ENCODE results near the gene HJURP.
A peak's percentile ranks its signal among the peaks of the same experiment; 100 is the strongest.

The HJURP gene

GRCh38 chr2:233844064-233844807 is 10.1 kb downstream of the HJURP start:
- peaks cover 97% of the 10 kb centered on the region for H3K79me2 ChIP-seq (ENCODE audit: insufficient read depth, low read length)
- H3K36me3 ChIP-seq (ENCODE audit: insufficient read depth, low read length): peaks cover 99% of the 10 kb centered on the region
- no peak overlapping the region for H3K4me3 ChIP-seq (ENCODE audit: low read depth in 1 of 2, low read length in 2 of 2)
- no peak overlapping the region for H3K9ac ChIP-seq (ENCODE audit: low read depth, low read length)
- no peak for DNase-seq
- no peak overlapping the region for H3K27ac ChIP-seq (ENCODE audit: low read length)
- ATAC-seq (ENCODE audit: insufficient read depth, low read depth): no peak
- peaks cover 58% of the 10 kb centered on the region for H3K4me1 ChIP-seq (ENCODE audit: insufficient read depth, low read length)
- H3K9me3 ChIP-seq (ENCODE audit: insufficient read depth, low read length, severe bottlenecking): no peaks in the 10 kb centered on the region
- no peak overlapping the region for H2AFZ ChIP-seq (ENCODE audit: low read depth, low read length)
- no peak overlapping the region for H3K4me2 ChIP-seq (ENCODE audit: insufficient read depth, low read length)
- peaks cover 75% of the 10 kb centered on the region for H4K20me1 ChIP-seq (ENCODE audit: insufficient read depth, low read length)
- no peaks in the 10 kb centered on the region for H3K27me3 ChIP-seq (ENCODE audit: insufficient read depth, low read length, poor library complexity)
- TF ChIP-seq CTCF (IDR thresholded peaks at IDR 0.05; ENCODE audit: borderline replicate concordance, extremely low read depth, low read length, poor library complexity, severe bottlenecking): no peak
- no peak for TF ChIP-seq EZH2 (IDR thresholded peaks at IDR 0.05; ENCODE audit: borderline replicate concordance, low read depth, low read length, severe bottlenecking)

- Histone ChIP-seq H3K4me2 (ENCODE audit: insufficient read depth, low read length) (peak overlapping the region; percentile 48; the same call in 1 of the 2 replicates), H3K79me2 (ENCODE audit: insufficient read depth, low read length) (peaks cover 91% of the 10 kb centered on the region), H3K4me3 (ENCODE audit: low read depth in 1 of 2, low read length in 2 of 2) (no peak overlapping the region), H3K36me3 (ENCODE audit: insufficient read depth, low read length) (peaks cover 99% of the 10 kb centered on the region), H3K9ac (ENCODE audit: low read depth, low read length) (no peak overlapping the region), H3K9me3 (ENCODE audit: insufficient read depth, low read length, severe bottlenecking) (no peaks in the 10 kb centered on the region), H3K4me1 (ENCODE audit: insufficient read depth, low read length) (peaks cover 52% of the 10 kb centered on the region), H2AFZ (ENCODE audit: low read depth, low read length) (no peak overlapping the region), H4K20me1 (ENCODE audit: insufficient read depth, low read length) (peaks cover 72% of the 10 kb centered on the region), H3K27ac (ENCODE audit: low read length) (no peak overlapping the region), H3K27me3 (ENCODE audit: insufficient read depth, low read length, poor library complexity) (no peaks in the 10 kb centered on the region)
- ATAC-seq (ENCODE audit: insufficient read depth, low read depth): no peak
- no peak for DNase-seq
- TF ChIP-seq EZH2 (IDR thresholded peaks at IDR 0.05; ENCODE audit: borderline replicate concordance, low read depth, low read length, severe bottlenecking) (no peak), CTCF (IDR thresholded peaks at IDR 0.05; ENCODE audit: borderline replicate concordance, extremely low read depth, low read length, poor library complexity, severe bottlenecking) (no peak)
These were observed 13.2 kb downstream of the HJURP start for GRCh38 chr2:233841183-233841582.

GRCh38 chr2:233840520-233840919 is 13.8 kb downstream of the HJURP start:
- Histone ChIP-seq H3K4me2 (ENCODE audit: insufficient read depth, low read length) (peak overlapping the region; percentile 48), H4K20me1 (ENCODE audit: insufficient read depth, low read length) (peaks cover 78% of the 10 kb centered on the region), H3K27me3 (ENCODE audit: insufficient read depth, low read length, poor library complexity) (no peaks in the 10 kb centered on the region), H3K79me2 (ENCODE audit: insufficient read depth, low read length) (peaks cover 90% of the 10 kb centered on the region), H3K9ac (ENCODE audit: low read depth, low read length) (no peak overlapping the region), H3K36me3 (ENCODE audit: insufficient read depth, low read length) (peaks cover 100% of the 10 kb centered on the region), H3K4me1 (ENCODE audit: insufficient read depth, low read length) (peaks cover 52% of the 10 kb centered on the region), H3K9me3 (ENCODE audit: insufficient read depth, low read length, severe bottlenecking) (no peaks in the 10 kb centered on the region), H3K27ac (ENCODE audit: low read length) (no peak overlapping the region), H3K4me3 (ENCODE audit: low read depth in 1 of 2, low read length in 2 of 2) (no peak overlapping the region; a peak in 2 of 4 replicates), H2AFZ (ENCODE audit: low read depth, low read length) (no peak overlapping the region)
- ATAC-seq (ENCODE audit: insufficient read depth, low read depth) (no peak), DNase-seq (no peak)
- TF ChIP-seq CTCF (IDR thresholded peaks at IDR 0.05; ENCODE audit: borderline replicate concordance, extremely low read depth, low read length, poor library complexity, severe bottlenecking) (no peak), EZH2 (IDR thresholded peaks at IDR 0.05; ENCODE audit: borderline replicate concordance, low read depth, low read length, severe bottlenecking) (no peak)
